Vagina (tissue), 2 donors: ENCODE data around the gene EREG.

Experiments used
- CTCF ChIP-seq, 3 experiments: fragments of 450-650 bp in 2 of 3; fragments of 200-600 bp in 1 of 3; sonication (generic) in 1 of 3; IDR thresholded peaks; one replicate each; pipeline ENCODE4 v1.5.1; 2017 to 2019; ENCODE audit warnings: antibody characterized with exemption in 3 of 3, mild to moderate bottlenecking in 2 of 3, moderate library complexity in 2 of 3
- POLR2A ChIP-seq, 2 donors: fragments of 450-650 bp; IDR thresholded peaks; one replicate each; pipeline ENCODE4 v1.6.1; 2017; ENCODE audit warnings: antibody characterized with exemption in 2 of 2, mild to moderate bottlenecking in 2 of 2, moderate library complexity in 2 of 2
- POLR2AphosphoS5 ChIP-seq, 2 donors: sonication (generic); formaldehyde crosslinking; IDR thresholded peaks; one replicate each; pipeline ENCODE4 v1.9.0; 2017; ENCODE audit warnings: antibody characterized with exemption in 2 of 2, mild to moderate bottlenecking in 2 of 2, low read depth in 1 of 2; ENCODE audit not compliant: insufficient read depth in 1 of 2

DNA sequence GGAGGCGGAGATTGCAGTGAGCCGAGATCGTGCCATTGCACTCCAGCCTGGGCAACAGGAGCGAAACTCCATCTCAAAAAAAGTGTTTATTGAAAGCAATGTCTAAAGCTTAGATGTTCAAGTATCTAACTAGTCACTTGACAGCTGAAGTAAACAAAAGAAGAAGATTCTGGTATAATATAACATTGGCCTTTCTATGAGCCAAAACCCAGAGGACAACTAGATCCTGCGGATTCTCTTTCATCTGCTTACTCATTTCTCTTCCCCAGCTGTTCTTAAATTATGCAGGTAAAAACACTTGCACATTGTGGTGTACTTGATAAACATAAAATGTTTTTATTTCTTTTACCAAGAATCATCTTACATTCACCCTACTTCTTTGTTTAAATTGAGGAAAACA lies 55.9 kb downstream of the EREG start:
- TF ChIP-seq CTCF (IDR thresholded peaks at IDR 0.05) (no peak), POLR2A (IDR thresholded peaks at IDR 0.05) (no peak), POLR2AphosphoS5 (IDR thresholded peaks at IDR 0.05; ENCODE audit: insufficient read depth in 1 of 2, low read depth in 1 of 2) (no peak)
